GOT3 (cell line): ENCODE data around the gene OSCAR.

Source experiments
- DNase-seq: peaks from one replicate; lab custom pipeline; 2025; ENCODE audit warnings: mixed read lengths; lab: John Stamatoyannopoulos, UW

The OSCAR gene

GRCh38 chr19:54100561-54100960, at the start of gene OSCAR:
TSS of gene OSCAR (minus strand) at chr19:54100803. CDS start at chr19:54100792, 11 bp downstream.
- no peak for DNase-seq

- DNase-seq: no peak
Measured at GRCh38 chr19:54149021-54149812, 48.6 kb upstream of the OSCAR start.

- DNase-seq: no peak
Measured at GRCh38 chr19:54148158-54148557, 47.6 kb upstream of the OSCAR start.

DNA sequence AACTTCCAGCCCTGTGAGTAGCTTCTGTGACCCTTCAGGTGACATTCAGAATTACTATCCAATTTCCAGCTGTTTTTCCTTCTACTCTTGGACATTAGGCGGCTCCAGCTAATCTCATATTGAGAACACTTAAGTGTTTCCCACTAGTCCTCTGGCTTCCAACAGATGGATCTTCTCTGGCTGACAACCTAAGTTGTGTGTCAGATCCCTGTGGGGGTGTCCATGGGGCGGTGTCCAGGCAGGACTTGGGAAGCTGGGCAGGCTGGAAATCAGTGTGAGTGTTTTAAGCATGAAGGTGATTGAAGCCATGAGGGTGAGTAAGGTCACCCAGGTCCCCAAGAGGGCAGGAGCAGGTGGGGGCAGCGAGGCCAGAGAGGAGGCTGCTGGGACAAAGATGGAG, 47.1 kb upstream of the OSCAR start:
- DNase-seq: no peak

DNA sequence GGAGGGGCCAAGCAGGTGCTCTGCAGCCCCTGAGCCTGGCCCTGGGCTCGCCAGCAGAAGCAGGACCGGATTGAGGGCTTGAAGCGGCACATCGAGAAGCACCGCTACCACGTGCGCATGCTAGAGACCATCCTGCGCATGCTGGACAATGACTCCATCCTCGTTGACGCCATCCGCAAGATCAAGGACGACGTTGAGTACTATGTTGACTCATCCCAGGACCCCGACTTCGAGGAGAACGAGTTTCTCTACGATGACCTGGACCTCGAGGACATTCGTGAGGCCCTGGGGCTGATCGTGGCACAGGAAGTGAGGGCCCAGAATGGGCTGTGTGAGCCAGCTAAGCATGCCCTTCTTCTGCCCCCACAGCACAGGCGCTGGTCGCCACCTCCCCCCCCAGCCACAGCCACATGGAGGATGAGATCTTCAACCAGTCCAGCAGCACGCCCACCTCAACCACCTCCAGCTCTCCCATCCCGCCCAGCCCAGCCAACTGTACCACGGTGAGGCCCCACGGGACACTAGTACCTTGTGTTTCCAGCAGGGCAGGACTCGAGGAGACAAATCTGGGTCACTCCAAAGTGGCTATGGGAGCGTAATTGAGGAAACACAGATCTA, 45.0 kb upstream of the OSCAR start:
- DNase-seq: no peak

DNA sequence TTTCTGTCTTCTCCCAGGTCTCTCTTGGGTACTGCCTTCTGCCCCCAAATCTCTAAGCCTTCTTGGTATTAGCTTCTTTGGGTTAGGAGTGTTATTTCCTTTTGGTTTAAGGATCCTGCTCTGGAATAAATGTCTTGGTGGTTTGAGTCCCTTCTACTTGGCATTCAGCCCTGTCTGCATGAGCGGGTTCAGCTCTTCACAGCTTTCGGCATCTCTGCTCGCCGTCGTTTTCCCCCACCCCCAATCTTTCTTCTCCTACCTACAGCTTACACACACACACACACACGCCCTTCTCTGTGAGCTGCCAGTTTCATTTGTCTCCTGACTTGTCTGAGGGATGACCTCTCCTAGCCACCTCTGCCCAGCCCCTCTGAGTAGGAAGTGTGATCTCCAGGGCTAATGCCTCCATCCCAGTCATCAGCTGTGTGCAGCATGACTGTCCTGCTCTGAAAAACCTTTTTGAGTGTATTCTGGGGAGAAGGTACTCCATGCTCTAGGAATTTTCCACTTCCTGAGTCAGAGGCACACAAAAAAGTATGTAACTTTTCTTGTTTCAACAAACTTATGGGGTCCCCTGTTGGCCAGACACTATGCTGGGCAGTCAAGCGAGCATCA, 41.7 kb upstream of the OSCAR start:
- no peak for DNase-seq

DNA sequence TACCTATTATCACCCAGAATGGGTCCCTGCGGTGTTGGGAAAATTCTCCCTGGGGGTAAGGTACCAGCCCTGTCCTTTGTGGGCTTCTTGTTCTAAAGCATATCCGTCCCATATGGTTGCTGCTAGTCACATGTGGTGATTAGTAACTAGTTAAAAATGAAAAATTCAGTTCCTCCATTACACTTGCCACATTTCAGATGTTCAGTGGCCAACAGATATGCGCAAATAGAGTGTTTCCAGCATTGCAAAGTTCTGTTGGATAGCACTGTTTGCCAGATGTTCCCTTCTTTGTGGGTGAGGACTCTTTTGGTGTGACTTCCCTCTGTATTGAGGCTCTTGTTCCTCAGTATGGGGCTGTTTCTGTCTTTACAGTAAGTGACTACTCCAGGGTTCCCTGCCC, 40.8 kb upstream of the OSCAR start:
- DNase-seq: no peak

DNA sequence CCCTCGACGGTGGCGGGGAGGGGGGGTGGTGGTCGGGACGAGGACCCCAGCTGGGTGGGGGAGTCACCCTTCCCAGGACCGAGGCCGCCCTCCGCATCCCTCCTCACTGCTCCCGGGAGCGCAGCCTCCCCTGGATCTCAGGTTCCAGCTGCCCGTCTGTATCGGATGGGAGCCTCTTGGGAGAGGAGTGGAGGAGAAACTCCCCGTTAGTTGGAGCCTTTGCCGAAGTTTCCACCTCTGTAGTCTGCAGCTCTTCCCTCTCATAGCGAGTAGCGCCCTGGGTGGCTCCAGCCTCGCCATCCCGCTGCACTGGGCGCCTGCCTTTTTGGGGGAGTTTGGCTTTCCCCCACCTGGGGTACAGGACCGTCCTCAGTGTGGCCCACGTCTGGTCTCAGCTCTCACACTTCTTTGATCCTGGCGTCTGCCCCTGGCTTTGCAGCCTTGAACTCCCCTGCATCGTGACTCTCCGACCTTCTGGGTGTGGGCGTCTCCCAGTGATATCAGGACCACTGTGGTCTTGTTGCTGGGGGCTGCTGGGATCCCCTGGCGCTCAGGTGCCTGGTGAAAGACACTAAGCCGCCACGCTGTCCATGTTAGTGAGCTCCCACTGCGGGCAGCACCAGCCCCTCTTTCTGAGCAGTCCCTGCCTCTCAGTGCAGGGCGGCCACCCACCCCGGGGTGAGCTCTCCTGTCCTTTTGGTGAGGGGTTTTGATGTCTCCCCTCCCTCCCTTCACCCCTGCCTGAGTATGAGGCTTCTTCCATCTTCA, 38.1 kb upstream of the OSCAR start:
- no peak for DNase-seq

DNA sequence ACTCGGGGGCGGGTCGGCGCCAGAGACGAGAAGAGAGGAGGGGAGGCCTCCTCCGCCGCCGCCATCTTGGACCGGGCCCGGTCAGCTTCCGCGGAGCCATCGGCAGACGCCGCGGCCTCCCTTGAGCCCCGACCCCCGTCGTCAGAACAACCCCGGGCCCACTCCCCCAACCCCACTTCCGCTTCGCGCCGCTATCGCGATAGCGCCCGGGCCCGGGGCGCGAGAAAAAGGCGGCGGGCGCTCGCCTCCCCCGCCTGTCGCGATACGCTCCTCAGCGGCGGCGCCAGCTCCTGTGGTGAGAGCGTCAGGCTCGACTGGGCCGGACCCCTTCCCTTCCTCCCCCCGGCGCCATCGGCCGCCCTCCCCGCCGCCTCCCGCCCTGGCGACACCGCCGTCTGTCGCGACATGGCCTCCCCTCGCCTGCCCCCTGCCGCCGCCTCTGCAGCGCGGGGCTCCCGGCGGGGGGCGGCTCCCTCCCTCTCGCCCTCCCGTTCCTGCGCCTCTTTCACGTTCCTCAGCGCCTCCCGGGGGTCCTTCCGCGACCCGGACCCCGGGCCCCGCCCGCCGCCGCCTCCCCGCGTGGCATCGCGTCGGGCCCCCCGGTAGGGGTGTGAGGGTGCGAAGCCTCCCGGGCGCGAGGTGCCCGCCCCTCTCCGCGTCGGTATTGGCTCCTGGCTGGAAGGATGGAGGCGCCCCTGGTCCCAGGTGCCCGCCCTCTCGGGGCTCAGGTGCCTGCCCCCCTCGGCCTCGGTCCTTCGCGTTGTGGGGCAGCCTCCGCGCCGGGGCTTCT, 37.3 kb upstream of the OSCAR start, which contains the start of gene CNOT3:
TSS of gene CNOT3 (plus strand) at position 64 of the 790 bp plus-strand sequence. CDS start 5,217 bp downstream, outside the sequence.
- no peak for DNase-seq

DNA sequence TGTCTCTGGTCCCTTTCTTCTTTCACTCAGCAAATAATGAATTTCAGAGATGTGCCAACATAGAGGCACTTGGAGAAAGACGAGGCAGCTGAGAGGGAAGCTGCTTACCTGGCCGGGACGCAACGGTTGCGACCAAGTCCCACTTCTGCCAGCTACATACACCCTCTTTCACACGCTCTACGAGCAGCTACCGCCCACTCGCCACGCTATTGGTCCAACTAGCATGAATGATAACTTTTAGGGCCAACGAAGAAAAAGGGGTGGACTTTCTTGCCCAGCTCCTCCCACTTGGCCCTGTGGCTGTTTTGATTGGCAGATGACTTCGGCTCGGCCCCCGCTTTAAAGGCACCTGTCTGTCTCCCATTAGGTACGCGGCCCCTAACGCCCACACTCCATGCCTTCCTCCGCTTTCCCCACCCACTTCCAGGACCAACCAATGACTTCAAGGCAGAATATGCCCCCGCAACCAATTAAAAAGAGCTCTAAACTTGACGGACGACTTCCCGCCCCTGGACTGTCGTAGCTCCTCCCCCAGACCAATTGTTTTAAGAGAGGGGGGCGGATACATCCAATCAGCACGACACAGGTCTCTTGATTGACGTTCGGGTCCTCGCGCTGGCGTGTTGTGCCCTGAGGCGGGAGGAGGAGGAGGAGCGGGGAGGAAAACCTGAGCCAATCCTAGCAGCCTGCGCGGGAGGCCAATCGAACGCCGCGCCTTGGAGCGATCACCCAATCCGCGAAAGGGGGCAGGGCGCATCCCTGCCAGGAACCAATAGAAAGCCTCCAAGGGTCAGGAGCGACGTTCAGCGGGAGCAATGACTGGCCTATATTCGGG, 36.5 kb upstream of the OSCAR start:
- DNase-seq: peak; percentile 99

- no peak for DNase-seq
Measured at GRCh38 chr19:54136086-54136863, 35.7 kb upstream of the OSCAR start.

DNA sequence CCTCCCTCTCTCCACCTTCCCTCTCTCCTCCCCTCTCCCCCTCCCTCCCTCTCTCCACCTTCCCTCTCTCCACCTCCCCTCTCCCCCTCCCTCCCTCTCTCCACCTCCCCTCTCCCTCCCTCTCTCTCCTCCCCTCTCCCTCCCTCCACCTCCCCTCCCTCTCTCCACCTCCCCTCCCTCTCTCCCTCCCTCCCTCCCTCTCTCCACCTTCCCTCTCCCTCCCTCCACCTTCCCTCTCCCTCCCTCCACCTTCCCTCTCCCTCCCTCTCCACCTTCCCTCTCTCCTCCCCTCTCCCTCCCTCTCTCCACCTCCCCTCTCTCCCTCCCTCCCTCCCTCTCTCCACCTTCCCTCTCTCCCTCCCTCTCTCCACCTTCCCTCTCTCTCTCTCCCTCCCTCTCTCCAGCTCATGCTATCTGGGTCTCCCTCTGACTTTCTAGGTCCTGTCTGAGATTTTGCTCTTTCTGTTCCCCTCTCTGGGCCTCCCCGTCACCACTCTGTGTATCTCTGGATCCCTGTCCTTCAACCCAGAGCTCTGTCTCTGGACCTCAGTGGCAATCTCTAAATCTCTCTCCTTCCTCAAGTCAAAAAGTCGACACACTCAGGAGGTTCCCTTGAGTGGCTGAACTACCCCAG, 33.5 kb upstream of the OSCAR start:
- no peak for DNase-seq

DNA sequence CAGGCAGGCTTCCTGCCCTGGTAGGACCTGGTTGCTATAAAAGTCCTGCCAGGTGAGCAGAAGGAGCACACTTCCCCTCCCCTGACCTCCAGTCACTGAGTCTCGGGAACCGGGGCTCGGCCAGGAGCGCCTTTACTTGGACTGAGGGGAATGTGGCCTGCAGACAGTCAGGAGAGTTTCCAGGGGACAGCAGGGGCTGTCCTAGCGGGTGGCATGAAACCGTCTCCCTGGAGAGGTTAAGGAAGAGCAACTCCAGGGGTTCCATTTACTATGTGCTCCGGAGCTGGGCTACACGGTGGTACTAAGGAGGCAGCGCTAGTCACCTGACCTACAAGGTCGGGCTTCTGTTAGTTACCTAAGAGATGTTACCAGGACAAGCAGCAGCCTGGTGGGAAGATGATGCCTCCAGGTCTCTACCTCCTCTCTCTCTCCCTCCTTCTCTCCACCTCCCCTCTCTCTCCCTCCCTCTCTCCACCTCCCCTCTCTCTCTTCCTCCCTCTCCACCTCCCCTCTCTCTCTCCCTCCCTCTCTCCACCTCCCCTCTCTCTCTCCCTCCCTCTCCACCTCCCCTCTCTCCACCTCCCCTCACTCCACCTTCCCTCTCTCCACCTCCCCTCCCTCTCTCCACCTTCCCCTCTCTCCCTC, 32.8 kb upstream of the OSCAR start:
- no peak for DNase-seq

GRCh38 chr19:54129617-54129996, 29.0 kb upstream of the OSCAR start:
- no peak for DNase-seq

GRCh38 chr19:54128796-54129616, 28.4 kb upstream of the OSCAR start:
- no peak for DNase-seq

GRCh38 chr19:54128441-54128725, 27.8 kb upstream of the OSCAR start:
- DNase-seq: no peak

DNA sequence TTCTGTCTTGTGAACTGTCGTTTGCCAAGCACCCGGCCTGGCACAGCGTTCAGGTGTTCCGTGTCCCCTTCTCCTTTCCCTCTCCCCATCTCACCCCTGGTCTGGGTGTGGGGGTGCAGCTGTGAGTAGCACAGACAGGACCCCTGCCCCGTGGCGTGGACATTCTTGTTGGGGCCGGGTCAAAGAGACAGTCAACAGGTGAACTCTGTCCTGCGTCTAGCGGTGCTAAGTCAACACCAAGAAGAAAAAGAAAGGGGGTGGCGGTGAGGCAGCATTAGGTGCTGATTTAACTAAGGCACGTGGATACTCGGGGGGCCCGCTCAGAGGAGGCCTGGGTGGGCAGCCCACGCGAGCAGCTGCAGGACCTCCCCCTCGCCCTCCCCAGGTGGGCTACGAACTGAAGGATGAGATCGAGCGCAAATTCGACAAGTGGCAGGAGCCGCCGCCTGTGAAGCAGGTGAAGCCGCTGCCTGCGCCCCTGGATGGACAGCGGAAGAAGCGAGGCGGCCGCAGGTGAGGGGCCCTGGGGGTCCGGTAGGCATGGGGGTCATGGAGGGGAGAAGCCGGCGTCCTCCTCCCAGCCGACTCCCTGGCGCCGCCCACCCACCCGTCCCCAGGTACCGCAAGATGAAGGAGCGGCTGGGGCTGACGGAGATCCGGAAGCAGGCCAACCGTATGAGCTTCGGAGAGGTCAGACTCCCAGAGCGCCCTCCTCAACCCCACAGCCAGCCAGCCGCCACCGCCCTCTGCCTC, 27.3 kb upstream of the OSCAR start:
- DNase-seq: no peak
